Measurements from ENCODE around the gene RPP30. TPM values are rescaled to one million over a fixed set of nuclear protein-coding genes. Genes with fewer than 3 reads are reported as not detected.
A peak's percentile ranks its signal among the peaks of the same experiment; 100 is the strongest.

RPP30 gene
- polyA plus RNA-seq, 3 donors, result 24.9 to 42.9 (median 40.3) TPM

- peaks cover 14% of the 10 kb centered on the region in 2 donors for H3K27me3 ChIP-seq (ENCODE audit: control insufficient read depth in 2 of 2, insufficient read depth in 2 of 2, low read length in 2 of 2)
- Mint-ChIP-seq H3K36me3 (no peaks in the 10 kb centered on the region), H3K27me3 (ENCODE audit: low read depth in 3 of 3) (peaks cover 20 to 29% (median 24%) of the 10 kb centered on the region in 3 donors), H3K4me3 (no peak overlapping the region), H3K27ac (no peak overlapping the region), H3K4me1 (peaks cover 30% of the 10 kb centered on the region), H3K9me3 (peaks cover 0 to 3% (median 0%) of the 10 kb centered on the region in 7 donors)
- WGBS (ENCODE audit: insufficient coverage), result 50% methylated on average over 1 of the region's 1 CpG
- no peak for TF ChIP-seq CTCF (IDR thresholded peaks at IDR 0.05)
- no peaks in the 10 kb centered on the region for H3K36me3 ChIP-seq (replicated peaks in 1 of 2; ENCODE audit: control insufficient read depth in 1 of 2, insufficient read depth in 2 of 2, low read length in 2 of 2)
- H3K9me3 ChIP-seq (replicated peaks in 1 of 2; ENCODE audit: control insufficient read depth in 1 of 2, insufficient read depth in 1 of 2, low read length in 2 of 2), result no peaks in the 10 kb centered on the region
- H3K4me3 ChIP-seq (replicated peaks in 1 of 3; ENCODE audit: low read depth in 2 of 3, low read length in 3 of 3), result no peak overlapping the region
- no peak overlapping the region for H3K4me2 ChIP-seq (replicated peaks; ENCODE audit: extremely low read depth, low read length, poor library complexity, severe bottlenecking)
- intact Hi-C loops (cut with micrococcal nuclease), result loop anchor here (5.0 to 10.0 kb wide), 2 partner anchors 1066 to 1068 kb away; no protein-coding TSS in a partner anchor
- H2AFZ ChIP-seq (ENCODE audit: insufficient read depth, low read depth, low read length, poor library complexity, severe bottlenecking), result no peak overlapping the region
- no peaks in the 10 kb centered on the region for H3K79me2 ChIP-seq (ENCODE audit: insufficient read depth, low read length)
- H3K9ac ChIP-seq (ENCODE audit: insufficient read depth, low read length, poor library complexity, severe bottlenecking), result no peak overlapping the region
- H4K20me1 ChIP-seq (ENCODE audit: insufficient read depth, low read length), result no peaks in the 10 kb centered on the region
- no peak for DNase-seq
- peaks cover 23 to 36% of the 10 kb centered on the region in 2 donors for H3K4me1 ChIP-seq (ENCODE audit: control insufficient read depth in 1 of 2, insufficient read depth in 2 of 2, low read length in 2 of 2)
- H3K27ac ChIP-seq (ENCODE audit: low read depth in 1 of 2, low read length in 2 of 2), result no peak overlapping the region
Measured at GRCh38 chr10:90860790-90861189, 11.0 kb upstream of the RPP30 start.

- Histone ChIP-seq H3K9me3 (replicated peaks in 1 of 2; ENCODE audit: control insufficient read depth in 1 of 2, insufficient read depth in 1 of 2, low read length in 2 of 2) (no peaks in the 10 kb centered on the region), H3K4me1 (ENCODE audit: control insufficient read depth in 1 of 2, insufficient read depth in 2 of 2, low read length in 2 of 2) (peaks cover 11 to 20% of the 10 kb centered on the region in 2 donors), H3K27me3 (ENCODE audit: control insufficient read depth in 2 of 2, insufficient read depth in 2 of 2, low read length in 2 of 2) (peaks cover 0 to 9% of the 10 kb centered on the region in 2 donors), H3K79me2 (ENCODE audit: insufficient read depth, low read length) (no peaks in the 10 kb centered on the region), H2AFZ (ENCODE audit: insufficient read depth, low read depth, low read length, poor library complexity, severe bottlenecking) (no peak overlapping the region), H3K4me2 (replicated peaks; ENCODE audit: extremely low read depth, low read length, poor library complexity, severe bottlenecking) (no peak overlapping the region), H4K20me1 (ENCODE audit: insufficient read depth, low read length) (no peaks in the 10 kb centered on the region), H3K9ac (ENCODE audit: insufficient read depth, low read length, poor library complexity, severe bottlenecking) (no peak overlapping the region), H3K27ac (ENCODE audit: low read depth in 1 of 2, low read length in 2 of 2) (no peak overlapping the region), H3K4me3 (replicated peaks in 1 of 3; ENCODE audit: low read depth in 2 of 3, low read length in 3 of 3) (no peak overlapping the region), H3K36me3 (replicated peaks in 1 of 2; ENCODE audit: control insufficient read depth in 1 of 2, insufficient read depth in 2 of 2, low read length in 2 of 2) (no peaks in the 10 kb centered on the region)
- peak in 2 of 3 donors; percentile 37 to 38 for DNase-seq
- intact Hi-C loops (cut with micrococcal nuclease), result loop anchor here (5.0 to 10.0 kb wide), 2 partner anchors 1068 to 1071 kb away; no protein-coding TSS in a partner anchor
- Mint-ChIP-seq H3K9me3 (no peaks in the 10 kb centered on the region), H3K27me3 (ENCODE audit: low read depth in 3 of 3) (peaks cover 12 to 19% (median 18%) of the 10 kb centered on the region in 3 donors), H3K4me3 (no peak overlapping the region), H3K27ac (no peak overlapping the region), H3K4me1 (peaks cover 19% of the 10 kb centered on the region), H3K36me3 (no peaks in the 10 kb centered on the region)
- 57% methylated on average over 1 of the region's 2 CpGs for WGBS (ENCODE audit: insufficient coverage)
- peak; percentile 81 for TF ChIP-seq CTCF (IDR thresholded peaks at IDR 0.05)
Measured at GRCh38 chr10:90862908-90863514, 8.8 kb upstream of the RPP30 start.

All from CD14-positive monocyte (primary cell).